GM21619 (cell line): ENCODE measurements around the gene PIGV.

ENCODE experiments used
- ATAC-seq: cut with Tn5 transposase; IDR thresholded peaks from one replicate; pipeline ENCODE4 v1.9.1; 2021; ENCODE audit not compliant: unreplicated experiment

Gene PIGV

DNA sequence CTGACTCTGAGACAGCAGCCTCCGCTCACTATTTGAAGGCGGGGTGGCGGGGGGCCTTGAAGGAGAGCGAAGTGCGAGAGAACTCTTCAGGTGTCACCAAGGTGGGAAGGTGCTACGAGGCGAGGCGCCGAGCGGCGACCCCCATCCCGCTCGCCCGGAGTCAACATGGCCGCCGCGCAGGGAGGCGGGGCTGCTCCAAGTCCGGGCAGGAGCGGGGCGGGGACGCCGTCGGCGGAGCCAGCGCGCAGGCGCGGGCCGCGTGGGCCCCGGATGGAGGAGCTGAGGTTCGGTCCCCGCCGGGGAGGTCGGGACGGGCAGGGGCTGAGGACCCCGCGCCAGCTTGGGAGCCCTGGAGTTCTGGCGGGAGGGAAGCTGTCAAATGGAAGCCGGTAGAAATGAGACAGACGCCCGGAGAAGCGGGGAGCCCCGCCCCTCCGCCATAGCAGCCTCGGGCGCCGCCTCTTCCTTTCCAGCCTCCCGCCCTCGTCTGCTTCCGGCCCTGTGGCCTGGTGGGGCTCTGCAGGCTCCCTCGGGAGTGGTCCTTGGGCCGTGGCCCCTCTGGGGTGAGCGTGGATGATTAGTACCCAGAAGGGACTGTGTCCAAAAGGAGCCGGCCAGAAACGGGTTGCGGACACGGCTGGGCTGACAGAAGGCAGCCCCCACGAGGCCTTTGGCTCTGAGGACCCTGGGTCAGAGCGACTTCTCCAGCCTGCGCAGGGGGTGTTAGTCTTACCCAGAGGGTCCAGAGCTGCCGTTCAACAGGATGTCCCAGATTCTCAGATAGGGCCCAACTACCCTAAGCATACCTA is at the start of gene PIGV:
Gene PIGV, plus strand, starts transcription at position 245 of the 809 bp plus-strand sequence. CDS start 2,866 bp downstream, outside the sequence.
- peak; percentile 56 for ATAC-seq

DNA sequence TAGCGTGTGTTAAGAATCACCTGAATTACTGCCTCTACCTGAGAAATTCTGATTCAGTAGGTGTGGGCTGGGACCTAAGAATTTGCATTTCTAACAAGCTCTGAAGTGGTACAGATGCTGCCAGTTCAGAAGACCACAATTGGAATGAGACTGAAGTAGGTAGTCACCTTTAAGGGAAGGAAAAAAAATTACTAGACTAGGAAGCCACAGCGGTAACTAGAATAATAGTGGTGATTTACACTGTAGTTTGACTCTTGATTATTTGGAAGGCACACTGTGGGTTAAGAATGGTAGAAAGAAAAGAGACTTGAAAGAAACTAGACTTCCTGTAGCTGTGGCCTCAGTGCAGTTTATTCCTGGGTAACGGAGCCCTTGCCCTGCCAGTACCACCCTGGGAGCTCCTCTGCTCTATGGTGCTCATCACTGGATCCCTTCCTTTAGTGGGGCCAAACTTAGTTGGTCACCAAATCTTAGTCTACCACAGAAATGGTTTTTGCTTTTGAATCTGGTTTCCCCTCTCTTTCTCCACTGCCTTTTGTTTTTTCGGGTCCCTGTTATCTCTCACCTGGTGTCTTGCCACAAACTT is 48.3 kb upstream of the PIGV start:
- no peak for ATAC-seq

DNA sequence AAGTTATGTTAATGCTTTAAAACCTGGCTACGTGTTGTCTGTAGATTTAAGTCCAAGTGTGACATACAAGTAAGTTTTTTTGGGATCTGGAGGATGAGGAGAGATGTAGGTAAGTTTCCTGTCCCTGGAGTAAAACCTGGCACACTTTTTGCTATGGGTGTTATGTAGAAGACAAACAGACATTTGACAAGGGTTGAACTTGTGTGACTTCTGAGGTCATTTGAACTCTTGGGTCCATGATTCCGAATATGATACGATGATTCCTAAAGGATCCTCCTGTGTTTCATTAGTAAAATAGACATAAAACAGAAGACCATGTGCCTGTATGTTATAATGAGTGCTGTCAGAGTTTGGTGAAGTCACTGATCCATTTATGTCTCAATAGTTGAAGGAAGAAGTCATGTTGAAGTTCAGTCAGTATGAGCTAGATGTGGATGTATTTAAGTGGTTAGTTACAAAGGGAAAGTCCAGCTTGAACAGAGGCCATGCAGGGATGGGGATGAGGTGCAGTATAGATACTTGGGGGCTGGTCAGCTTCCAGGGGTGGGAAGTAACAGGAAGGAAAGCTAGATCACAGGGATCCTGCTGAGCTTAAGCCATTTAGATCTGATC is 47.6 kb upstream of the PIGV start:
- no peak for ATAC-seq

DNA sequence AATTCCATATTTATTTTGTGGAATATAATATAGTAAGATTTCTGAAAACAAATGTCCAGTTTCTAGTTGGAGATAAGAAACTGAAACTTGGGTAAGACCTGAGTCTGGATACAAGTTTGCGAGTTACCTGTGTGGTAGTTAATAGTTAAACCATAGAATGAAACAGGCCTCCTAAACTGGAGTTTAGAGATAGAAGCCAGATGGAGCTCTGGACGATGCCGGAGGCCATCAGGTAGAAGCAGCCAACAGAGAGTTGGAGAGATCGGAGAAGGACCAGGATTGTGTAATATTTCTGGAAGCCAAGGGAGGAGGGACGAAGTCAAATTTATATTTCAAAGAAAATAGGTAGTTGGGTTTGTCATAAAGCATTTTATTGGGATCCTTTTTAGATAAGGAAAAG is 46.8 kb upstream of the PIGV start:
- no peak for ATAC-seq

DNA sequence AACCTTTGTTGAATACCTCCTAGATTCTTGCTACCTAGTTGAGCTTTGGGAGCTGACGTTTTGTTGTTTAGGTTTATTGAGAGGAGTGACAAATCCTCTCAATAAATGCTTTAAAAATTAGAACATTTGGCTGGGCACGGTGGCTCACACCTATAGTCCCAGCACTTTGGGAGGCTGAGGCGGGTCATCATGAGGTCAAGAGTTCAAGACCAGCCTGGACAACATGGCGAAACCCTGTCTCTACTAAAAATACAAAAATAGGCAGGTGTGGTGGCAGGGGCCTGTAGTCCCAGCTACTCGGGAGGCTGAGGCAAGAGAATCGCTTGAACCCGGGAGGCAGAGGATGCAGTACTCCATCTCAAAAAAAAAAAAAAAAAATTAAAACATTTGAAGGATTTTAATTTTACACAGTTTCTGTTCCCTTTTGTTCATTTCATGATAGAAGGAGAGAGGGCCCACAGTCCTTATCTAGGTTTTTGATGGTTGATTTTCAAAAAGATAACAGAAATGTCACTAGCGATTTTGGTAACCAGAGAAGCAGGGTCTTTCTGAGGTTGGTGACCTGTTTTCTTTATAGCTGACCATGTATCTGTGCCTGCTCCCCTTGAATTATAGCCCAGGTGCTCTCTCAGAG is 44.2 kb upstream of the PIGV start:
- ATAC-seq = no peak

DNA sequence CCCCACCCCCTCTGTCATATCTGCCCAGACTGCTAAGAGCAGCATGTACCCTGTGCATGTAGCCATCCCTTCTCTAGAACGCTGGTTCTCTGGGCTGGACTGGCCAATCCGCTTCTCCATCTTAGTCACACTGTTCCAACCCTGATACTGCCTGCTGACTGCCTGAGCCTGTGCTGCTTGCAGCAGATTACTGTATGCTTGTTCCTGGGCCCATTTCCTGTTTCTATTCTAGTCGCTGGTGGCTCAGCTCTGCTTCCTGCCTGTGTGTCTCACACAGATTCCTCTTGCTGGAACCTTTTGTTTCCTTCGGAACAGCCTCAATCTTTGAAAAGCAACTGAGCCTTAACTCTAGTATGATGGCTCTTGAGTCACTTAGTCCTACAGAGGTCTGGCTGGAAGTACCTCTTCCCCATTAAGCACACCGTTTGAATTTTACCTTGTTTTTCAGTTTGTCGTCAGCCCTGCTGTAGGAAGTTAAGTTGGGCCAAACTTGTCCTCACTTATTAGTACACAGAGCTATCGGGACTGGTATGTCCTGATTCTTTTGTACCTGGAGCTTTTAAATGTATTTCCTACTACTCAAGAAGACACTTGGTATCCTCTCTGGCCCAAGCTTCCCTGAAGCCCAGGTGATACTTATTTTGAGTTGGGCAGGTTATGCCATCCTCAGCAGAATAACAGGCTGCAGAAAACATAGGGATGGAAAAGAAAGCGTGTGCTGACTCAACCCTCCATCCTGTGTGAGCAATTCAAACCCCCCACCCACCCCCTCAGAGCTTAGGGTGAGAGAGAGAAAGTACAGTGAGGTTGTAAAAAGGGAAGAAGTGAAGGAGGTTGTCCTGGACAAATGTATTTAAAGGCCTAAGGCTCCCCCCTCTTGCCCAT is 43.4 kb upstream of the PIGV start:
- peak; percentile 98 for ATAC-seq

DNA sequence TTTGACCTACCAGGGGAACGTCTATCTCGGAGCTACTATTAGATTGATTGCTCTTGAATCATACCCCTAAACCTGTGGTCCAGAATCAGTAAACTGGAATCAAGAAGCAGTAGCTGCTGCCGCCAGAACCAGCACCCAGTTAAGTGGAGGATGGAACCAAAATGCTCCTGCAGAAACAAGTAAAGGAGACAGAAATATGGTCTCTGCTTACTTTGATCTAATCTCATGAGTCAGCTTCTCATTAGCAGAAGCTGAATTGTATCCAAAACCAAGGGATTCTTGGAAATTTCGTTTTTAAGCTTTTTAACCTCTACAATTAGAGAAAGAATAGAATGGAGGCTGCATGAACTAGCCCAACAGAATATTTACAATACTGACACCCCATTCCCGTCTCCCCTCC is 42.6 kb upstream of the PIGV start:
- ATAC-seq = no peak

DNA sequence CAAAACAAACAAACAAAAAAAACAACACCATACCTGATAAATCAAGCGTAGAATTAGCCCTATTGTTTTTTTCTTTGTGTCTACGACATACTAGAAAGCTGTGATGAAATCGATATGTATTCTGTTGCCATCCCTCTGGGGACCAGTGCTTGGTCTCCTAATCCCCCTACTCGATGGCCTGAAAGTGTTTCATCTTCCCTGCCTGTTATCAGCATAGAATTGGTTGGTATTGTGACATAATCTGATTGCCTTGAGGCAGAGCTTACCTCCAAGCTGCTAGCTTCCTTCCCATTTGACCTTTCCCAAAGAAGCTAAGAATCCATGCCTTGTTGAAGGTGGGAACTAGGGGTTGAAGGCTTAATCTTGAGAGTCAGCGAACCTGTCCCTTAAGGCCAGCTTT is 40.7 kb upstream of the PIGV start:
- no peak for ATAC-seq

DNA sequence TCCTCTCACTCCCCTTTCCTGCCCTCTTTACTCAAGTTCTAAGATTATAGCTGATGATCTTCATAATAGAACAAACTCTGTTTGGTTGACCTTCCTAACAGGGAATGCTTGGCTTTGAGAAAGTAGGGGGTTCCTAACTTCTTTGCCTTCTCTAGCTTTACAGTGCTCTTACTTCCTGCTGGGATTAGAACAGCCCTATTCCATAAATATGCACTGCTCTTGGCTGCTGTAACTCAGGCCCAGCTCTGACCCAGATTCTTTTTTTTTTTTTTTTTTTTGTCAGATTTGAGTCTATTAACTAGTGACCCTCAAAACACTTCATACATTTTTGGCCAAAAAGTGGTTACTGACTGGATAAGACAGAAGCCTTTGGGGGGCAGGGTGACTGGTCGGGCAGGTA is 39.4 kb upstream of the PIGV start:
- no peak for ATAC-seq

DNA sequence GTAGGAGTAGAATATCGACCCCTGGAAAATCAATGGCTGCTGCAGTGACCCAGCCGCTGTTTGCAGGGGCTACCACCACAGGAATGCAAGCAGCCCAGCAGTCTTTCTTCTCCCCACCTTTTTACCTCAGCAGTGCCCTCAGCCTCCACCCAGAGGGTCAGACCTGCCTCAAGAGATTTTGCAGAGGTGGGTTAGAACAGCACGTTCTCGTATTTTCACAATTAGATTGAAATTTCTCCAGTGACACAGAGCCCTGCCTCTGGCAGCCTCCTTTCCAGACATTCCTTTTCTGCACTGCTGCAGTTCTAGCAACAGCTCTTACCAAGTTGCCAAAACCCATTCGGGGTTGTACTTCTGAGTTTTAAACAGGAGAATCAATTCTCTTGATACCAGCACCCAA is 38.3 kb upstream of the PIGV start:
- ATAC-seq = no peak

DNA sequence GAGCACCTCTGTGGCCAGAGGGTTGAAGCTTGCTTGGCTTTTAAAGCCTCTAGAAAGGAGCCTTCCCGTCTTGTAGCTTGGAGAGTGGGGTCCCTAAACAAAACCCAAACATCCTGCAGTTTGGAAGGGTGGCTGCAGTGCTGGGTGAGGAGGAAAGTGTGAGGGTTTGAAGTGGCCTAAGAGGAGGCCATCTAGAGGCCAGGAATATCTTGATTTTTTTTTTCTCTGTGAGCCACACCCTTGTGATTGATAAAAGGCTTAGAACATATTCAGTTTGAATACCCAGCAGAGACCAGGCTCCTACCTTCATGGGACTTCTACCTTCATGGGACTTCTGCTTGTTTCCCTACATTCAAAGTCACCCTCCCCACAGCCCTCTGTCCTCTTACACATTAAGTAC is 37.3 kb upstream of the PIGV start:
- ATAC-seq = no peak

DNA sequence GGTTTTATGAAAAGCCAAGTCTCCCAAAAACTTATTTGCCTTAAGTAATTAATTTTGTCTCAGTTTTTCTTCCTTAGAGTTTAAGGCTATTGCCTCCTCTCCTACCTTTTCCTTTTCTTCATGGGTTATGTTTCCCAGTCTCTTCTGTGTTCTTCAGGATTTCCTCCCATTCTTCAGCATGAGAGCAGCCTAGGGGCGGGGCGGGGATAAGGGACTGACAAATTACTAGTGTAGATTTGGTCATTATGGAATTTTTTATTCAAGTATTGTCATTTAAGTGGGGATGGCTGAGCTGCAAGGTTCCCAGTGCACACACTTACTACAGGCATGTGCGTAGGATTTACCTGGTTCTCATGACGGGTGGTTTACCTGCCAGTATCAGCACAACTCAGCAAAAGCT is 35.2 kb upstream of the PIGV start:
- no peak for ATAC-seq

DNA sequence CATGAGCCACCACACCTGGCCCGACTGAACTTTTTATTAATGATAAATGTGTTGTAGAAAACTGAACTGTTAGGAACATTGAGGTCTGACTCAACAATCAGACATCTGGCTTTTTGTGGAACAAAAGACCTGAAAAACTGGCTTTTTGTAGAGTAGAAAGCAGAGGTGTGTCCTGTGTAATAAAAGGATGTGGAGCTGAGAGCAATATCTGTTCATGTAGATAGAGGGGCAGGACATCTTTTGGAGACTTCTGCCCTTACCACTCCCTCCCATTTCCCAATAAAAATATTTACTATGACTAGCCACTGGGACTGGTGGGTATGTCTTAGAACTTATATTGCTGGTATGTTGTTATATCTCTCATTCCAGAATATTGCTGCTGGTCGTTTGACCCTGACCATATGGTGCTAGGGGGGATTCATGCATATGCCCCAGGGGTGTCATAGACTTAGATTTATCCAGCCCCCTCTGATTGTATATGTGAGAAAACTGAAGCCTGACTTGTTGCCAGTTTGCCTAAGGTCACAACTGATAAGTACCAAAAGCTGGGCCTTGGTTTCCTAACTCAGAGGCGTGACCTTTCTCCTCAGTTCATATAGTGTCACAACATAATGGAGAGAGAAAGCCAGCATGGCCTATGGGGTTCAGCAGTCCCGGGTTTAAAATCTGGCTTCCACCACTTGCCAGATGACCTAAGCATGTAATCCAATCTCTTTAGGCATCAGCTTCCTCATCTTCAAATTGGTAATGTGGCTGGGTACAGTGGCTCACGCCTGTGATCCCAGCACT is 33.5 kb upstream of the PIGV start:
- ATAC-seq = no peak

DNA sequence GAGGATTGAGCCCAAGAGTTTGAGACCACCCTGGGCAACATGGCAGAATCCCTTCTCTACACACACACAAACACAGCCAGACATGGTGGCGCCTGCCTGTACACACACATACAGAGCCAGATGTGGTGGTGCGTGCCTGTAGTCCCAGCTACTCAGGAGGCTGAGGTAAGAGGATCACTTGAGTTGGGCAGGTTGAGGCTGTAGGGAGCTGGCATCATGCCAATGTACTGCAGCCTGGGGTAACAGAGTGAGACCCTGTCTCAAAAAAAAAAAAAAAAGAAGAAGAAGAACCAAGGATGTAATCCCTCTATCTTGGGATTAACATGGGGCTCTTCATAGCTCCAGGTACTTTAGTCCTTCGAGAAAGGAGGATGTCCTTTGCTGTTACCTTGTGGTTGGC is 29.4 kb upstream of the PIGV start:
- ATAC-seq = no peak

DNA sequence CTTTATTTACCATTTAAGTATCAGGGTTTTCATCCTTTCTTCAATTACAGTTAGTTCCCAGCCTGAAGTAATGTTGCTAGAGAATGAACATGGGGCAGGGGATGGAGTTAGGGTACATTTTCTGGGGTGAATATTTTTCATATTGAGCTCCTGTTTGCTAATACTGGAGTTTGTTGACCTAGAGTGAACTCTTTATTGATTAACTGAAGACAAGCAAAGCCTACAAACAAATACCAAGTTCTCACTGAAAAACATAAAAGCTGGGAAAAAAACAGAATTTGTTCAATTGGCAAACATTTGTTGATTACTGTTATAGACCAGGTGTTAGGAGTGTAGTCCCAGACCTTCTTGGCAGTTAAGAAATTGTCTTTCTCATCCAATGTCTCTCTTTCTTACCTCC is 28.2 kb upstream of the PIGV start:
- no peak for ATAC-seq

DNA sequence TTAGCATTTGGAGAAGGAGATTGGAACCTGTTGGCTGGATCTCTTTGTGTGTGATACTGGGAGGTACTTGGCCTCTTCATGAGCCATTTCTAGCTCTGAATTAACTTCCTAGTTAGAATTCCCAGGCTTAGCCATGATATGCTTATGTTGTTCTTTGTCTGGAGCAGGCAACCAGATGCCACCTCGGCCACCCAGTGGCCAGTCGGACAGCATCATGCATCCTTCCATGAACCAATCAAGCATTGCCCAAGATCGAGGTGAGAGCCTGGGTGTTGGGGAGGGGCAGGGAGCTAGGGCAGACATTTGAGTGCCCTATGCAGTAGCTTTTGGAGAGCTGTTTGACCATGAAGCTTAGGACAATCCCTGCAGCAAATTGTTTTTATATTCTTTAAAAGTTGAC is 26.5 kb upstream of the PIGV start:
- no peak for ATAC-seq

DNA sequence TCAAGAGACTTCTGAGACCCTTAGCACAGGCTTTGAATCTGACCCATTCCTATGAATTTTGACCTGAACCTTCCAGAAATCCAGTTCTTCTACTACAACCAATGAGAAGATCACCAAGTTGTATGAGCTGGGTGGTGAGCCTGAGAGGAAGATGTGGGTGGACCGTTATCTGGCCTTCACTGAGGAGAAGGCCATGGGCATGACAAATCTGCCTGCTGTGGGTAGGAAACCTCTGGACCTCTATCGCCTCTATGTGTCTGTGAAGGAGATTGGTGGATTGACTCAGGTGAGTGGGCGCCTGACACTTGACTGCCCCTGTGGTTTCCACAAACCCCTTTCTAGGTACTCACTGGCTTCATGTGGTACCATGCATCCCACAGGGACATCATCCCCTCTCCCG is 20.0 kb upstream of the PIGV start:
- no peak for ATAC-seq

DNA sequence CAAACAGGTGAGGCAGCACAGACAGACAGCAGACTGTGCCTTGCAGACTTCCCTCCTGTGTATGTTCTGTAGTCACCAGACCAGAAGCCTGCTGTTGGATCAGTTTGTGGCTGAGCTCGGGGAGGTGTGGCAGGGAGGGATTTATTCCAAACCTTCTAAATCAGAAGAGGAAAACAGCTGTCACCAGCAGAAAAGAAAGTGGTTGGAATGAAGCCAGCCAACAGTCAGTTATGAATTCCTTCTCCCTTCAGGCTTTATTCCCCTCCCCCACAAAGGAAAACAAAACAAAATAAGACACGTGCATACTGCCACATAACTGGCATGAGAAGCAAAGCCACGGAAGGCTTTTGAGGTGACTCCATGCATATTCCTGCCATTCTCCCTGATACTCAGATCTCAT is 19.0 kb upstream of the PIGV start:
- ATAC-seq = no peak

DNA sequence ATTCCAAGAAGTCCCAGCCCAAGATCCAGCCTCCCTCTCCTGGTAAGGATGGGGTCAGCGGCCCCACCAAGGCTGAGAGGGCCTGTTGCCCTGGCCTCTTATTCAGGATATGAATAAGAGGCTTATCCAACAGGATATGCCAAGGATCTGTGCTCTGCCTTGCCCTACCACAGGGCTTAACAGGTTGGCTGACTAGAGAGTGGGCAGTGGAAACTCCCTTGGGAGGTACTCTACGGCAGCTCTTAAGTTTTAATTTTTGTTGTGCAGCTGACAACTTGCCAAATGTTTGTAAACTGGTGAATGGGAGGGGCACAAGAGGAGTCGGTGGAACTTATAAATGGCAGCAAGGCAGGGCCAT is 16.5 kb upstream of the PIGV start:
- no peak for ATAC-seq

DNA sequence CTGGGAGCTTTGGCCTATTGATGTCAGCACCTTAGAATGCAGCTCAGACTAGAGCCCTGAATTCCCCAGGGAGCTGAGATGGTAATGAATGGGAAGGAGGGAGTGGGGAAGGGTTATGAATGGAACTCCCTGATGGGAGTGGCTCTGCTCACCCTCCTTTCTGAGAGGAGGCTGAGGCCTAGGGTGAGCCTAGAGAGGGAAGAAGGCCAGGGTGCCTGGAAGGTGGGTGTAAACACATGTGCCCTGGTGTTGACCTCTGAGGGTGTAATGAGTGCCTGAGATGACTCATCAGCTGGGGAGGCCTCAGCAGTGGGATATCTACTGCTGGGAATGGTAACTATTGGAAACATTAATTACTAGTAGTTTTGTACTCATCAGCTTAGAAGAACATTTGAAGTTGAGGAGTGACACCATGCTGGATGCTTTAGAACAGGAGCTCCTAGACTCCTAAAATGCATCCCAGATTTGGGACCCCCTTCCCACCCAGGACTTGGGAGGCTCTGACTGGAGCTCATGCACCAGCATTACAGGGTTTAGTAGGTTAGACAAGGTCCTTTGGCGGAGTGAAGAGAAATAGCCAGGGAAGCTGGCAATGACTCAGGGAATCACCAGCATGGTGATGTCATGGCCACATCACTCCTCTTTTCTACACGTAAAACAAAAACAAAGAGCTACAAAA is 16.0 kb upstream of the PIGV start:
- no peak for ATAC-seq
